H1 (cell line): ENCODE measurements around the gene CFAP54. TPM values are rescaled to one million over a fixed set of nuclear protein-coding genes. Genes with fewer than 3 reads are reported as not detected.

Experiments used
- CBX8 ChIP-seq: fragments of 300-800, 300-1000 bp; sonication (generic); IDR thresholded peaks from 2 replicates; pipeline ENCODE4 v1.7.1; 2016; ENCODE audit warnings: low read depth, low read length, borderline replicate concordance
- SIN3A ChIP-seq, 2 experiments: IDR thresholded peaks in 1 of 2; conservative IDR thresholded peaks in 1 of 2; 2 replicates each; pipeline ENCODE4 v1.6.1; 2011 to 2012; ENCODE audit warnings: low read length in 2 of 2, improper control_type of control experiment in 1 of 2, low read depth in 1 of 2, mild to moderate bottlenecking in 1 of 2
- polyA plus RNA-seq, 7 experiments: library from polyadenylated mRNA; depleted of rRNA in 3 of 7; stranded (reverse) in 5 of 7; unstranded in 2 of 7; fragments of >200 nt in 5 of 7; fragments of 200-250 nt in 2 of 7; gene quantifications; 1 replicate in 5 of 7; 2 replicates in 1 of 7; 4 replicates in 1 of 7; pipeline versions ENCODE4 v1.2.1 to v1.2.3, GENCODE V29; 2011 to 2013; ENCODE audit warnings: missing spikeins in 2 of 7, mixed read lengths in 2 of 7
- total RNA-seq: library from RNA; stranded (reverse); fragmentation: NEBNext Ultra II Directional; extraction: Animal tissue kit (Norgen Biotek cat#: 25700); gene quantifications from 2 replicates; pipeline ENCODE4 v1.2.1, GENCODE V29; 2021
- TF ChIP-seq, protein P1 (sequence below): fragments of 300-600 bp; sonication (generic); IDR thresholded peaks from 2 replicates; pipeline ENCODE4 v1.7.1; 2012; ENCODE audit warnings: low read length, moderate library complexity, mild to moderate bottlenecking, inconsistent platforms; ENCODE audit not compliant: insufficient replicate concordance
- TF ChIP-seq, protein P2 (sequence below): IDR thresholded peaks from 2 replicates; pipeline ENCODE4 v1.6.1; 2012; ENCODE audit warnings: inconsistent platforms
- TF ChIP-seq, protein P3 (sequence below): IDR thresholded peaks from 2 replicates; pipeline ENCODE4 v1.6.1; 2011; ENCODE audit warnings: low read depth, mild to moderate bottlenecking, low read length; ENCODE audit not compliant: insufficient read depth
- TF ChIP-seq, protein P4 (sequence below), 3 experiments: IDR thresholded peaks; 1 replicate in 2 of 3; 2 replicates in 1 of 3; pipeline versions ENCODE4 v1.5.1 to v1.6.1; 2011; ENCODE audit warnings: low read length in 3 of 3, mild to moderate bottlenecking in 3 of 3, inconsistent platforms in 2 of 3, low read depth in 1 of 3, moderate library complexity in 1 of 3; ENCODE audit not compliant: insufficient read depth in 1 of 3; ENCODE audit errors: control extremely low read depth in 1 of 3

Gene CFAP54
- total and polyA plus RNA-seq, 2 of the 8 experiments (the other 6 are each of a cell fraction or from before 2014, with no cell fraction given): 0.17 to 0.33 TPM

DNA sequence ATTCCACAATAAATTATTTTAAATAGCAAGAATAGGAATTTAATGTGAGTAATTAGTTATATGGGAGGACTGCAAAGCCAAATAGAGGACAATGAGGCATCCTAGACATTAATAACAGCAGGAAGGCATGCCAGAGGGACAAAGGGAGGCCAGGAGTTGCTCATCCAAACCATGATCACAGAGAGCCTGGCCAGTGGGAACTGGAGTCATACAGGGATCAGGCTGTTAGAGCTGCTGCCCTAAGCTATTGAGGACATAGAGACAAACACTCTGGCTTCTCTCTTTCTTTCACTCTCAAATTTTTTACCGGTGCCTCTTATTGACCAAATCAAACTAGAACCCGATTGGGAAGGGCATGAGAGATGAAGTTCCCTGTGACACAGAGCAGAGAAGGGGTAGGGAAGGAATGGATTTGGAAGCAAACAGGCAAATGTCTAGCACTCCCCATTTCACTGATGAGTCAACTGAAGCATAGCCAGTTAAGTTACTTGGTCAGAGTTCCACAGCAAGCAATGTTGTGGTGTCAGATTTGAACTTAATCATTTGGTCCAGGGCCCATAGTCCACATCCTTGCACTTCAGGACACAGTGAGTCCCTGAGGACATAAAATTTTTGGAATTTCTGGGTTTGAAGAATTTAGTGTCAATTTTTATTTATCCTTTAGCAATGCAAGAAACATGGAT, 17.9 kb upstream of the CFAP54 start (continued):
- TF ChIP-seq, protein P1, sequence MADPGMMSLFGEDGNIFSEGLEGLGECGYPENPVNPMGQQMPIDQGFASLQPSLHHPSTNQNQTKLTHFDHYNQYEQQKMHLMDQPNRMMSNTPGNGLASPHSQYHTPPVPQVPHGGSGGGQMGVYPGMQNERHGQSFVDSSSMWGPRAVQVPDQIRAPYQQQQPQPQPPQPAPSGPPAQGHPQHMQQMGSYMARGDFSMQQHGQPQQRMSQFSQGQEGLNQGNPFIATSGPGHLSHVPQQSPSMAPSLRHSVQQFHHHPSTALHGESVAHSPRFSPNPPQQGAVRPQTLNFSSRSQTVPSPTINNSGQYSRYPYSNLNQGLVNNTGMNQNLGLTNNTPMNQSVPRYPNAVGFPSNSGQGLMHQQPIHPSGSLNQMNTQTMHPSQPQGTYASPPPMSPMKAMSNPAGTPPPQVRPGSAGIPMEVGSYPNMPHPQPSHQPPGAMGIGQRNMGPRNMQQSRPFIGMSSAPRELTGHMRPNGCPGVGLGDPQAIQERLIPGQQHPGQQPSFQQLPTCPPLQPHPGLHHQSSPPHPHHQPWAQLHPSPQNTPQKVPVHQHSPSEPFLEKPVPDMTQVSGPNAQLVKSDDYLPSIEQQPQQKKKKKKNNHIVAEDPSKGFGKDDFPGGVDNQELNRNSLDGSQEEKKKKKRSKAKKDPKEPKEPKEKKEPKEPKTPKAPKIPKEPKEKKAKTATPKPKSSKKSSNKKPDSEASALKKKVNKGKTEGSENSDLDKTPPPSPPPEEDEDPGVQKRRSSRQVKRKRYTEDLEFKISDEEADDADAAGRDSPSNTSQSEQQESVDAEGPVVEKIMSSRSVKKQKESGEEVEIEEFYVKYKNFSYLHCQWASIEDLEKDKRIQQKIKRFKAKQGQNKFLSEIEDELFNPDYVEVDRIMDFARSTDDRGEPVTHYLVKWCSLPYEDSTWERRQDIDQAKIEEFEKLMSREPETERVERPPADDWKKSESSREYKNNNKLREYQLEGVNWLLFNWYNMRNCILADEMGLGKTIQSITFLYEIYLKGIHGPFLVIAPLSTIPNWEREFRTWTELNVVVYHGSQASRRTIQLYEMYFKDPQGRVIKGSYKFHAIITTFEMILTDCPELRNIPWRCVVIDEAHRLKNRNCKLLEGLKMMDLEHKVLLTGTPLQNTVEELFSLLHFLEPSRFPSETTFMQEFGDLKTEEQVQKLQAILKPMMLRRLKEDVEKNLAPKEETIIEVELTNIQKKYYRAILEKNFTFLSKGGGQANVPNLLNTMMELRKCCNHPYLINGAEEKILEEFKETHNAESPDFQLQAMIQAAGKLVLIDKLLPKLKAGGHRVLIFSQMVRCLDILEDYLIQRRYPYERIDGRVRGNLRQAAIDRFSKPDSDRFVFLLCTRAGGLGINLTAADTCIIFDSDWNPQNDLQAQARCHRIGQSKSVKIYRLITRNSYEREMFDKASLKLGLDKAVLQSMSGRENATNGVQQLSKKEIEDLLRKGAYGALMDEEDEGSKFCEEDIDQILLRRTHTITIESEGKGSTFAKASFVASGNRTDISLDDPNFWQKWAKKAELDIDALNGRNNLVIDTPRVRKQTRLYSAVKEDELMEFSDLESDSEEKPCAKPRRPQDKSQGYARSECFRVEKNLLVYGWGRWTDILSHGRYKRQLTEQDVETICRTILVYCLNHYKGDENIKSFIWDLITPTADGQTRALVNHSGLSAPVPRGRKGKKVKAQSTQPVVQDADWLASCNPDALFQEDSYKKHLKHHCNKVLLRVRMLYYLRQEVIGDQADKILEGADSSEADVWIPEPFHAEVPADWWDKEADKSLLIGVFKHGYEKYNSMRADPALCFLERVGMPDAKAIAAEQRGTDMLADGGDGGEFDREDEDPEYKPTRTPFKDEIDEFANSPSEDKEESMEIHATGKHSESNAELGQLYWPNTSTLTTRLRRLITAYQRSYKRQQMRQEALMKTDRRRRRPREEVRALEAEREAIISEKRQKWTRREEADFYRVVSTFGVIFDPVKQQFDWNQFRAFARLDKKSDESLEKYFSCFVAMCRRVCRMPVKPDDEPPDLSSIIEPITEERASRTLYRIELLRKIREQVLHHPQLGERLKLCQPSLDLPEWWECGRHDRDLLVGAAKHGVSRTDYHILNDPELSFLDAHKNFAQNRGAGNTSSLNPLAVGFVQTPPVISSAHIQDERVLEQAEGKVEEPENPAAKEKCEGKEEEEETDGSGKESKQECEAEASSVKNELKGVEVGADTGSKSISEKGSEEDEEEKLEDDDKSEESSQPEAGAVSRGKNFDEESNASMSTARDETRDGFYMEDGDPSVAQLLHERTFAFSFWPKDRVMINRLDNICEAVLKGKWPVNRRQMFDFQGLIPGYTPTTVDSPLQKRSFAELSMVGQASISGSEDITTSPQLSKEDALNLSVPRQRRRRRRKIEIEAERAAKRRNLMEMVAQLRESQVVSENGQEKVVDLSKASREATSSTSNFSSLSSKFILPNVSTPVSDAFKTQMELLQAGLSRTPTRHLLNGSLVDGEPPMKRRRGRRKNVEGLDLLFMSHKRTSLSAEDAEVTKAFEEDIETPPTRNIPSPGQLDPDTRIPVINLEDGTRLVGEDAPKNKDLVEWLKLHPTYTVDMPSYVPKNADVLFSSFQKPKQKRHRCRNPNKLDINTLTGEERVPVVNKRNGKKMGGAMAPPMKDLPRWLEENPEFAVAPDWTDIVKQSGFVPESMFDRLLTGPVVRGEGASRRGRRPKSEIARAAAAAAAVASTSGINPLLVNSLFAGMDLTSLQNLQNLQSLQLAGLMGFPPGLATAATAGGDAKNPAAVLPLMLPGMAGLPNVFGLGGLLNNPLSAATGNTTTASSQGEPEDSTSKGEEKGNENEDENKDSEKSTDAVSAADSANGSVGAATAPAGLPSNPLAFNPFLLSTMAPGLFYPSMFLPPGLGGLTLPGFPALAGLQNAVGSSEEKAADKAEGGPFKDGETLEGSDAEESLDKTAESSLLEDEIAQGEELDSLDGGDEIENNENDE: no peak
- TF ChIP-seq, protein P2, sequence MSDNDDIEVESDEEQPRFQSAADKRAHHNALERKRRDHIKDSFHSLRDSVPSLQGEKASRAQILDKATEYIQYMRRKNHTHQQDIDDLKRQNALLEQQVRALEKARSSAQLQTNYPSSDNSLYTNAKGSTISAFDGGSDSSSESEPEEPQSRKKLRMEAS: no peak
- TF ChIP-seq SIN3A (conservative IDR thresholded peaks at IDR 0.05 in 1 of 2, IDR thresholded peaks at IDR 0.05 in 1 of 2; ENCODE audit: low read depth in 1 of 2, low read length in 2 of 2) (no peak), CBX8 (no peak)
- TF ChIP-seq, protein P3, sequence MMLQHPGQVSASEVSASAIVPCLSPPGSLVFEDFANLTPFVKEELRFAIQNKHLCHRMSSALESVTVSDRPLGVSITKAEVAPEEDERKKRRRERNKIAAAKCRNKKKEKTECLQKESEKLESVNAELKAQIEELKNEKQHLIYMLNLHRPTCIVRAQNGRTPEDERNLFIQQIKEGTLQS: no peak
- TF ChIP-seq, protein P4, sequence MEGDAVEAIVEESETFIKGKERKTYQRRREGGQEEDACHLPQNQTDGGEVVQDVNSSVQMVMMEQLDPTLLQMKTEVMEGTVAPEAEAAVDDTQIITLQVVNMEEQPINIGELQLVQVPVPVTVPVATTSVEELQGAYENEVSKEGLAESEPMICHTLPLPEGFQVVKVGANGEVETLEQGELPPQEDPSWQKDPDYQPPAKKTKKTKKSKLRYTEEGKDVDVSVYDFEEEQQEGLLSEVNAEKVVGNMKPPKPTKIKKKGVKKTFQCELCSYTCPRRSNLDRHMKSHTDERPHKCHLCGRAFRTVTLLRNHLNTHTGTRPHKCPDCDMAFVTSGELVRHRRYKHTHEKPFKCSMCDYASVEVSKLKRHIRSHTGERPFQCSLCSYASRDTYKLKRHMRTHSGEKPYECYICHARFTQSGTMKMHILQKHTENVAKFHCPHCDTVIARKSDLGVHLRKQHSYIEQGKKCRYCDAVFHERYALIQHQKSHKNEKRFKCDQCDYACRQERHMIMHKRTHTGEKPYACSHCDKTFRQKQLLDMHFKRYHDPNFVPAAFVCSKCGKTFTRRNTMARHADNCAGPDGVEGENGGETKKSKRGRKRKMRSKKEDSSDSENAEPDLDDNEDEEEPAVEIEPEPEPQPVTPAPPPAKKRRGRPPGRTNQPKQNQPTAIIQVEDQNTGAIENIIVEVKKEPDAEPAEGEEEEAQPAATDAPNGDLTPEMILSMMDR (IDR thresholded peaks at IDR 0.05; ENCODE audit: control extremely low read depth in 1 of 3, insufficient read depth in 1 of 3, low read depth in 1 of 3, low read length in 3 of 3): no peak
